SK-N-MC (cell line): Measurements from ENCODE around the gene CCL25.

Source experiments
- EZH2 ChIP-seq: fragments of 200-600 bp; sonication (generic); IDR thresholded peaks from one replicate; pipeline ENCODE4 v1.6.1; 2017; ENCODE audit warnings: antibody characterized with exemption
- POLR2AphosphoS5 ChIP-seq: IDR thresholded peaks from 2 replicates; pipeline ENCODE4 v1.6.1; 2012; ENCODE audit warnings: mild to moderate bottlenecking, low read depth, low read length, borderline replicate concordance

DNA sequence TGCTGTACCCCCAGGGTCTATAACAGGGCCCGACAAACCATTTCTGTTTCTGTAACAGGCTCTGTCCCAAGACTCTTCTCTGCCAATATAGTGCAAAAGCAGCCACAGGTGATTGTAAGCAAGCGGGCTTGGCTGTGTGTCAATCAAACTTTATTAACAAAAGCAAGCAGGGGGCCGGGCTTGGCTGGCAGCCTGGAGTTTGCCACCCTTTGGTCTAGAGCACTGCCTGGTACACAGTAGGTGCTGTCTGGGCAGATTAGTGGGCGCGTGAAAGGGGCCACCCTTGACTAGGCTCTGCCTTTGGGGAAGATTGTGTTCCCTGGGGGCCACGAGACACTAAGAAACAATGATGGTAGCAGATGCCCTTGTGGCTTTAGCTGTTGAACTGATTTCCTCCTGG, 27.4 kb downstream of the CCL25 start:
- TF ChIP-seq EZH2 = no peak
- no peak for TF ChIP-seq POLR2AphosphoS5
